GM13976 (cell line): ENCODE measurements around the gene NRG3.
A peak's percentile ranks its signal among the peaks of the same experiment; 100 is the strongest.

Source experiments
- DNase-seq: peaks from one replicate; pipeline ENCODE4 v3.0.0; 2012; ENCODE audit warnings: low spot score
- CTCF ChIP-seq: IDR thresholded peaks from 2 replicates; pipeline ENCODE4 v1.5.1; 2012; ENCODE audit warnings: borderline replicate concordance, mild to moderate bottlenecking; ENCODE audit not compliant: insufficient read depth; ENCODE audit errors: extremely low read depth, missing control alignments, control extremely low read depth
- in situ Hi-C: fragments of 300-500 bp; cut with MboI; formaldehyde crosslinking; loops from one replicate; pipeline ENCODE4 v1.12.0; 2022; ENCODE audit warnings: low sequenced_read_pairs, mixed read lengths, inconsistent platforms; ENCODE audit not compliant: unreplicated experiment

Gene NRG3

GRCh38 chr10:82124713-82125112 is 249.7 kb downstream of the NRG3 start:
- no peak for DNase-seq
- no peak for TF ChIP-seq CTCF
- in situ Hi-C loops = no loop called here

GRCh38 chr10:82128527-82128926 is 253.5 kb downstream of the NRG3 start:
- no peak for TF ChIP-seq CTCF
- no peak for DNase-seq
- in situ Hi-C loops = no loop called here

- TF ChIP-seq CTCF = no peak
- no peak for DNase-seq
- in situ Hi-C loops = no loop called here
Observed at GRCh38 chr10:82136103-82136502, 261.1 kb downstream of the NRG3 start.

GRCh38 chr10:82144153-82144552 is 269.2 kb downstream of the NRG3 start:
- in situ Hi-C loops = no loop called here
- no peak for TF ChIP-seq CTCF
- no peak for DNase-seq

GRCh38 chr10:82148764-82149163 is 273.8 kb downstream of the NRG3 start:
- DNase-seq = no peak
- no peak for TF ChIP-seq CTCF
- in situ Hi-C loops = no loop called here

- TF ChIP-seq CTCF = no peak
- in situ Hi-C loops = no loop called here
- no peak for DNase-seq
Observed at GRCh38 chr10:82149674-82150073, 274.7 kb downstream of the NRG3 start.

- peak; percentile 49 for TF ChIP-seq CTCF
- peak; percentile 1 for DNase-seq
- in situ Hi-C loops = no loop called here
Observed at GRCh38 chr10:82150123-82150900, 275.3 kb downstream of the NRG3 start.
